GM12875 (cell line): ENCODE measurements around the gene SLC11A2.
"Not testable (repeated sequence)": the region's sequence is repeated elsewhere in the genome, so short reads cannot be mapped to it uniquely, and the experiment has no call there.

Experiments
- H3K4me3 ChIP-seq: one replicate; pipeline ENCODE4 v1.5.1; 2011; ENCODE audit warnings: low read depth, low read length, control low read depth
- TF ChIP-seq, protein P1 (sequence below): IDR thresholded peaks from 2 replicates; pipeline ENCODE4 v1.5.1; 2011; ENCODE audit warnings: low read depth, mild to moderate bottlenecking, control low read depth, inconsistent platforms, low read length, moderate library complexity, borderline replicate concordance; ENCODE audit not compliant: insufficient read depth

Gene SLC11A2

DNA sequence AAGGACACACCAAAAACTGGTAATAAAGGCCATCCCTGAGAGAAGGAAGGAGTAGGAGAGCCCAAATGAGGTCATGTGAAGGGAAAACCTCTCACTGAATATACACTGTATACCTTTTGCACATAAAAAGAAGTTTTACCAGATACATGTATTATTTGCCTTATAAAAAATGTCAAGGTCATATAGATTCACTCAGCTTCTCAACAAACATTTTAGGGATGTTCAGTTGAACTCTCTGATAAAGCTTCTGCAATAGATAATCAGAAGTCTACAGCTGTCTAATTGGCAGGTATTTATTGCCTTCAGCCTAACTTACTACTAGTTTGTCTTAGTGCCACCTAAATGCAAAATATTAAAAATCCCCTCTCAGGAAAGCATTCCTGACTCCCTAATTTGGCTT, 8.7 kb downstream of the SLC11A2 start:
- TF ChIP-seq, protein P1, sequence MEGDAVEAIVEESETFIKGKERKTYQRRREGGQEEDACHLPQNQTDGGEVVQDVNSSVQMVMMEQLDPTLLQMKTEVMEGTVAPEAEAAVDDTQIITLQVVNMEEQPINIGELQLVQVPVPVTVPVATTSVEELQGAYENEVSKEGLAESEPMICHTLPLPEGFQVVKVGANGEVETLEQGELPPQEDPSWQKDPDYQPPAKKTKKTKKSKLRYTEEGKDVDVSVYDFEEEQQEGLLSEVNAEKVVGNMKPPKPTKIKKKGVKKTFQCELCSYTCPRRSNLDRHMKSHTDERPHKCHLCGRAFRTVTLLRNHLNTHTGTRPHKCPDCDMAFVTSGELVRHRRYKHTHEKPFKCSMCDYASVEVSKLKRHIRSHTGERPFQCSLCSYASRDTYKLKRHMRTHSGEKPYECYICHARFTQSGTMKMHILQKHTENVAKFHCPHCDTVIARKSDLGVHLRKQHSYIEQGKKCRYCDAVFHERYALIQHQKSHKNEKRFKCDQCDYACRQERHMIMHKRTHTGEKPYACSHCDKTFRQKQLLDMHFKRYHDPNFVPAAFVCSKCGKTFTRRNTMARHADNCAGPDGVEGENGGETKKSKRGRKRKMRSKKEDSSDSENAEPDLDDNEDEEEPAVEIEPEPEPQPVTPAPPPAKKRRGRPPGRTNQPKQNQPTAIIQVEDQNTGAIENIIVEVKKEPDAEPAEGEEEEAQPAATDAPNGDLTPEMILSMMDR: no peak

DNA sequence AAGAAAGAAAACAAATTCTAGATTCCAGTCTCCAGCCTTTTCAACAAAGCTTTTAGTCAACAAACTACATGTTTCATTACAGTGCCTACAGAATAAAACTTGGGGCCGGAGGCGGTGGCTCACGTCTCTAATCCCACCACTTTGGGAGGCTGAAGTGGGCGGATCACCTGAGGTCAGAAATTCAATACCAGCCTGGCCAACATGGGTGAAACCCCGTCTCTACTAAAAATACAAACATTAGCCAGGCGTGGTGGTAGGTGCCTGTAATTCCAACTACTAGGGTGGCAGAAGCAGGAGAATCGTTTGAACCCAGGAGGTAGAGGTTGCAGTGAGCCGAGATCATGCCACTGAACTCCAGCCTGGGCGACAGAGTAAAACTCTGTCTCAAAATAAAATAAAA, 11.7 kb downstream of the SLC11A2 start:
- not testable (repeated sequence) for H3K4me3 ChIP-seq

More for the DNA sequence above, 8.7 kb downstream of the SLC11A2 start:
- no peak overlapping the region for H3K4me3 ChIP-seq

DNA sequence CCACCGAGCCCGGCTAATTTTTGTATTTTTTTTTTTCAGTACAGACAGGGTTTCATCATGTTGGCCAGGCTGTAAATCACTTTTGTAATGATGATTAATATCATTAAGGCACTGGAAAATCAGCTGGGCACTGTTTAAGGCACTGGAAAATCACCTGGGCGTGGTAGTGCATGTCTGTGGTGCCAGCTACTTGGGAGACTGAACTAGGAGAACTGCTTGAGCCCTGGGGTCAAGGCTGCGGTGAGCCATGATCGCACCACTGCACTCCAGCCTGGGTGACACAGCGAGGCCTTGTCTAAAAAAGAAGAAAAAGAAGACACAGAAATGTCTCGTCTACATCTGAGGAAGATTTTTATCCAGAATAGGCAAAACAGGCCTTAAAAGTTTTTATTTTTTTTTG, 12.7 kb downstream of the SLC11A2 start:
- TF ChIP-seq, protein P1: no peak
- no peak overlapping the region for H3K4me3 ChIP-seq

DNA sequence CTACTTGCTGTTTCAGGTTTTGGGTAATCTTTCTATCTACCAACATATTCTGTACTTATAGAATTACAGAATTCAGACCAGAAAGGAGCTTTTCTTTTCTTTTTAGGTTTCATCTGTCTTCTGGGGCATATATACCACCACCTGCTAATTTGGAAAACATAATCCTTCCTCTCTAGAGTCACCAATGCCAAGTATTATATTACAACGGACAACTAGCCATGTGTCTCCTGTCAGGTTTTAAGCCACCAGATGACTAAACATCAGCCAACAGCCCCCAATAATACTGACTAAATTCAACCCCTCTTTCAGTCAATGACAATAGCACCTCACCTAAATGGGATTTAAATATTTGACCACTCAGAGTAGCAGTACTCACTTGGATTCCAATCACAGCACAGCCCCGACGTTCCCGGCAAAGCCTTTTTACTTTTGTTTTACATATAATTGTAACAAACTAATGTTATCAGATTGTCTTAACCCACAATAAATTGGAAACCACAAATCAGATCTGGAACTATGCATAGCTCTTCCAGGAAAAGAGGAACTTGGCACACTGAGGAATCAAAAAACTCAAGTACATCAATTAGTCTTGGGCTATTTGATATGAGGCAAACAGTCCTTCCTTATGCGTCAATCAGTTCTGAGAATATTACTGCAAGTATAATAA, 13.5 kb downstream of the SLC11A2 start:
- H3K4me3 ChIP-seq: no peak overlapping the region
- TF ChIP-seq, protein P1: no peak

DNA sequence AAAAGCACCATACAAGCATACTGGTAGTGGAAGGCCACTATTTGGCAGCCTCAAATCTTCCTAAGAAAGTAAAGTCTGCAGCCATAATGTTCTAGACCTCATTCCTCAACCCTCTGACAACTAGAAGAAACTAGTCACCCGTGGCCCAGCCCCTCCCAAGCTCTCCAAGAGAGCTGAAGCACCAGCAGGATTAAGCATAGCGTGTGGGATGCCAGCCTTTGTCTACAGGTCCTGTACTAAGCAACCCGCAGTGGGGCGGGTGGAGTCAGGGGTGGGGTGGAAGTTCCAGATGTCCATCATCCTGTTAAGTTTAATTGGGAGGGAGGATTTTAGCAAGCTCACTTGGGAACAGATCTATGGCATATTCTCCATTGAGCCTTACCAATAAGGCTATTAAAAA, 14.2 kb downstream of the SLC11A2 start:
- TF ChIP-seq, protein P1: no peak
- no peak overlapping the region for H3K4me3 ChIP-seq

DNA sequence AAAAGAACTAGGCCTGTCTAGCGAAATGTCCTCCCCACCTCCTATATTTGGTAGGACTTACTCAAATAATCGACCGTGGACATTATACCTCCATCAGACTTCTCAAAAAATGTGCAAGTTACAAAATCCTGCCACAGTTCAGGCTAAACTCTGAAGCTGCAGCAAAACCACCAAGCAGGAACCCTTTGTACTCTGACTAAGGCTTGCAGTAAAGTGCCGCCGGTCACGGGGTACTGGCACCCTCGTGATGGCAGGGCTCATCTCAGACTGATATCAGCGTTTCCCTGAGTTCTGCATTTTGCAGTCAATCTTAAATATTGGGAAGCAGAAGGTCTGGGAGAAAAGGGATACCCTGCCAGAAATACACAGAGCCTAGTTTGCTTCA, 17.1 kb downstream of the SLC11A2 start:
- H3K4me3 ChIP-seq: no peak overlapping the region
- TF ChIP-seq, protein P1: no peak

DNA sequence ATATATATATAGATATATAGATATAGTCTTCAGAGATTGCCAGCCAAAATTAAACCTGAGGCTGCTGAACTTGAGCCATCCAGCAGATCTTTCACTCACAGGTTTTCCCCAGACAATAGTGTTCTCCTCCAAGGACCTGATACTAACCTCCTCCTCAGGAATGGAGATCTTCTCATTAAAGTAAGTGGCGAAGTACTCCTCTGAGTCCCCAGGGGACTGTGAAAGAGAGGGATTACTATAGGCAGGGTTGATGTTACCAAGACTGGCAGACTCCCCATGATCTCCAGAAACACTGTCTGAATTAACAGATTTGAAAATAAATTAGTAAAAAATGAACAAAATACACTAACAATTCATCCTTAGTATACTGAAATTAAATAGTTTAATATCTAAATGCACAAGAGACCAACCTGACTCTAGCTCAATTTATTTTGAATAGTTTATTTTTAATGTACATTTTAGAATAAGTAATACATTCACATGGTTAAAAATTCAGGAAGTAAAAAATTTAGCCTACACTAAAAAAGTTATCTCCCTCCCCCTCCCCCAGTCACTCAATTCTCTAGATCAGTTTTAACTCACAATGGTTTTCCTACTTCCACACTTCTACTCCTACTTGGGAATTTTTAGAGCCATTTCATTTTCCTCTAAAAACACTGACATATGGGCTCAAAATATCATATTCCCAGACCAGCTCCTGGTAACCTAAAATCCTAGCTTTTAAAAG, 17.7 kb downstream of the SLC11A2 start:
- TF ChIP-seq, protein P1: no peak
- no peak overlapping the region for H3K4me3 ChIP-seq
